CD4-positive, alpha-beta T cell treated with Interleukin-6 at 100 ng/mL for 8 hours (primary cell): ENCODE results near the gene AHCY.
"Not testable (repeated sequence)": the region's sequence is repeated elsewhere in the genome, so short reads cannot be mapped to it uniquely, and the experiment has no call there.

Source experiments
- DNase-seq: peaks from one replicate; pipeline ENCODE4 v3.0.0-alpha.2; 2020; ENCODE audit warnings: mixed read lengths, low spot score

Gene AHCY

GRCh38 chr20:34296468-34296867 lies 6.7 kb downstream of the AHCY start:
- no peak for DNase-seq

- DNase-seq = no peak
These were observed 7.9 kb downstream of the AHCY start for GRCh38 chr20:34295284-34295683.

- no peak for DNase-seq
These were observed 8.6 kb downstream of the AHCY start for GRCh38 chr20:34294563-34294962.

- DNase-seq = no peak
These were observed 9.6 kb downstream of the AHCY start for GRCh38 chr20:34293589-34293988.

DNA sequence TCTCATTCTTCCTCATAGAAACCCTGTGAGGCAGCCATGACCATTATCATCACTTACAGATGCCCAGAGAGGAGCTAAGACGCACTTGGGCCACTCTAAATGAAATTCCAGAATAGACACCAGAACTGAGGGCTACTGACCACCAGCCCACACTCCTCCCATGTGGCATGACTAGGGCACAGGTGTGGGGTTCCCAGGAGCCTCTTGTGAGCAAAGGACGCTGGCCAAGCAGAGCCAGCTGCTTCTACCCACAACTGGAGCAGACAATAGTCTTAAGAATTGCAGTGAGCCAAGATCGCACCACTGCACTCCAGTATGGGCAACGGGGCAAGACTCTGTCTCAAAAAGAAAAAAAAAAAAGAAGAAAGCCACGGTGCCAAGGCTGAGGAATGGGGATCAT lies 10.0 kb downstream of the AHCY start:
- DNase-seq = no peak

- no peak for DNase-seq
These were observed 10.7 kb downstream of the AHCY start for GRCh38 chr20:34292496-34292895.

DNA sequence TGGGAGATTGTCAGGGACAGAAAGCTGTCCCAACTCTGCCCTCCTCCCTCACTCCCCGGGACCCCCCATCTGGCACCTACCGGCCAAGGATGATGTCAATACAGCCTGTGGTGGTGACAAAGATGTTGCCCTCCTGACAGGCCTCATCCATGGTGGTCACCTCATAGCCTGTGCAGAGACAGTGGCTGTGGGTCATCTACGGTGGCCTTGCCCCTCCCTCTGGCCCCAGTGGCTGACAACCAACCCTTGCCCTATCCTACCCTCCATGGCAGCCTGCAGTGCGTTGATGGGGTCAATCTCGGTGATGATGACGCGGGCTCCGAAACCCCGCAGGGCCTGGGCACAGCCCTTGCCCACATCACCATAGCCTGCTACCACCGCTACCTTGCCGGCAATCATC lies 12.7 kb downstream of the AHCY start:
- no peak for DNase-seq

- not testable (repeated sequence) for DNase-seq
These were observed 15.7 kb downstream of the AHCY start for GRCh38 chr20:34287500-34287899.

DNA sequence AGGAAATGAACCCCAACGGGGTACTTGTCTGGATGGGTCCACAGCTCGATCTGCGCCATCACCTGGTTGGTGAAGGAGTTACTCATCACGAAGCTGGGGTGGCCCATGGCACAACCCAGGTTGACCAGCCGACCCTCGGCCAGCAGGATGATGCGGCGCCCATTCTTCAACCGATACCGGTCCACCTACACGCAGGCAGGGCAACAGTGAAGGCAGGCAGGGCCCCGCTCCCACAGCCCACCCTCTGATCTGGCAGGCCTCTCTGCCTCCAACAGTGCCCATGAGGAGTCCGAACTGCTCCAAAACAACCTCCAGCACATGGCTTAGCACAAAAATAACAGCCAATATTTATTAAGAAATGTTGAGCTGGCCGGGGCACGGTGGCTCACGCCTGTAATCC lies 17.7 kb downstream of the AHCY start:
- no peak for DNase-seq

GRCh38 chr20:34283844-34284243 lies 19.3 kb downstream of the AHCY start:
- no peak for DNase-seq

GRCh38 chr20:34282041-34282440 lies 21.1 kb downstream of the AHCY start:
- DNase-seq = no peak

DNA sequence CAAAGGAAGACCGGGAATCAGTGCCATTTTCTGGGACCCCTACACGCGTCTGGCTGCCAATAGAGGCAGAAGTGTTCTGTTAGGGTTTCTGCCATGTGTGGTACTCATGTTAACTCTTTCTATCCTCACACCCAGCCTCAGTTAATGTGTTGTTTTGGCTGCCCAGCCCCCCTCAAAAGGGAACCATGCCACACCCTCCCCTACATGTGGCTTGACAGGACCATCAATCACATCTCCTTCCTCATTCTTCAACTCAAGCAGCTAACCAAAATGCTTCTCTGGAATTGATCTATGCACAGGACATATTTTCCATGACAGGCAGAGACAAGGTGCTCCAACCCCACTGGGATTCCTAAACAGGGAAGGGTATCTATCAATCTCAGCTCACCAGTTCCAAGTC lies 22.0 kb downstream of the AHCY start:
- no peak for DNase-seq

DNA sequence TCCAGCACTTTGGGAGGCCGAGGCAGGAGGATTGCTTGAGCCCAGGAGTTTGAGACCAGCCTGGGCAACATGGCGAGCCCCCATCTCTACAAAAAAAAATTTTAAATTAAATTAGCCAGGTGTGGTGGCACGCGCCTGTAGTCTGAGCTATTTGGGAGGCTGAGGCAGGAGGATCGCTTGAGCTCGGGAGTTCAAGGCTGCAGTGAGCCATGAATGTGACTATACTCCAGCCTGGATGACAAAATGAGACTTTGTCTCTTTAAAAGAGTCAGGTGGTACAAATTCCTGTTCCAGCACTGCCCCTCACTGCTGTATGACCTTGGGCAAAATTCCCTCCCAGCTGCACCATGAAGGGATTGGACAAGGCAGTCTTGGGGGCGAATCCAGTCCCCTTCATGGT lies 28.5 kb downstream of the AHCY start:
- no peak for DNase-seq

DNA sequence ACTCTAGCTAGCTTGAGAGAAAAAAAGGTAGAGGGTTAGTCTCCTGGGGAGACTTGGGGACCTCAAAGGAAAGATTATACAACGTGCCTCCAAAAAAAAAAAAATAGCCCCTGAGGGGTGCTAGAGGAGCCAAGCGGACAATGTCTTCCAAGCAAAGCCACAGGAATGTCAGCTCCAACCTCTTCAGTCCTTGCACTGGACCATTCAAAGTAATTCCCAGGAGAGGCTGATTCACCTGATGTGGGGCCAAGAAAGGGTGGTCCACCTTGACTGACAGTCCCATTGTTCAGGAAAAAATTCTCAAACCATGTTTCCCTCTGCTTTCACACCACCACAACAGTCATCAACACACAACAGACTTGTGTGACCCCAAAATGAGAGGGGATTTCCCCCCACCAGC lies 31.2 kb downstream of the AHCY start:
- DNase-seq = no peak

- DNase-seq = no peak
These were observed 33.0 kb downstream of the AHCY start for GRCh38 chr20:34269996-34270627.

- peak; percentile 8 for DNase-seq
These were observed 34.1 kb downstream of the AHCY start for GRCh38 chr20:34268851-34269636.

GRCh38 chr20:34268145-34268544 lies 35.0 kb downstream of the AHCY start:
- DNase-seq = no peak

GRCh38 chr20:34264141-34264540 lies 39.0 kb downstream of the AHCY start:
- no peak for DNase-seq

- not testable (repeated sequence) for DNase-seq
These were observed 39.7 kb downstream of the AHCY start for GRCh38 chr20:34263468-34263867.

- DNase-seq = no peak
These were observed 40.5 kb downstream of the AHCY start for GRCh38 chr20:34262488-34263288.

DNA sequence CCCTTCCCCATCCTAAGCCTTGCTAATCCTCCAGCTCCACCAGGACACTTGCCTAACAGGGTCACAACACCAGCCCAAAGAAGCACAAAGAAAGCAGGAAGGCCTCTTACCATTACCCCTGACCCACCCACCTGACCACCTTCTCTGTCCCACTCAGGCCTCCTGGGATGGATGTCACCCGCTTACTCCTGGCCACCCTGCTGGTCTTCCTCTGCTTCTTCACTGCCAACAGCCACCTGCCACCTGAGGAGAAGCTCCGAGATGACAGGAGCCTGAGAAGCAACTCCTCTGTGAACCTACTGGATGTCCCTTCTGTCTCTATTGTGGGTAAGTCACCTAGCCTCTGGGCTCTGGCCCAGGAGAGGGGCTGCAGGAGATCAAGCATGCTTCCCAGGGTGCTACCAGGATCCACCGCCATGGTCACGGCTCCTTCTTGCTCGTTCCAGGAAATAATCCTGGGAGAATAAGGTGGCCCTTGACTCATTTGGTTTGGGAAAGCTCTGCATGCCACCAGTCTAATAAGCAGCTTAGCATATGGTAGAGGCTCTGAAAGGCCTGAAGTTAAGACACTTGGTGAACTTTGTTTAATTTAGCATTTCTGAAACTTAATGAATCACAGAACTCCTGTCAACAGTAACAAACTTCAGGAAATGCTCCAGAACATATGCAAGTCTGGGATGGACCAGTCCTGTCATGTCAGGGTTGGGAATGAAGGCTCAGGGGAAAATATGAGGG lies 42.8 kb downstream of the AHCY start:
- no peak for DNase-seq

GRCh38 chr20:34256629-34257124 lies 46.5 kb downstream of the AHCY start:
- DNase-seq = no peak
